Astrocyte (in vitro differentiated cells and primary cell): ENCODE measurements around the gene AUTS2. TPM values are rescaled to one million over a fixed set of nuclear protein-coding genes. Genes with fewer than 3 reads are reported as not detected.
A peak's percentile ranks its signal among the peaks of the same experiment; 100 is the strongest.

ENCODE experiments used
- DNase-seq: peaks from one replicate; pipeline ENCODE4 v3.0.0-alpha.2; 2010; ENCODE audit warnings: low read depth
- FAIRE-seq: peaks from 2 replicates; lab custom pipeline; 2011; peaks lifted over from hg19 to GRCh38; lab: Jason Lieb, UNC
- H2AFZ ChIP-seq: 2 replicates; pipeline ENCODE4 v1.6.0; 2012; ENCODE audit warnings: low read depth, low read length, inconsistent platforms
- H3K27ac ChIP-seq: 2 replicates; pipeline ENCODE4 v1.5.1; 2011; ENCODE audit warnings: low read depth, low read length, inconsistent platforms
- H3K27me3 ChIP-seq: 2 replicates; pipeline ENCODE4 v1.6.0; 2011; ENCODE audit warnings: low read length, inconsistent platforms; ENCODE audit not compliant: insufficient read depth
- H3K36me3 ChIP-seq: 2 replicates; pipeline ENCODE4 v1.5.1; 2011; ENCODE audit warnings: low read length, inconsistent platforms; ENCODE audit not compliant: insufficient read depth
- H3K4me1 ChIP-seq: 2 replicates; pipeline ENCODE4 v1.5.1; 2011; ENCODE audit warnings: low read length, inconsistent platforms; ENCODE audit not compliant: insufficient read depth
- H3K4me2 ChIP-seq: 2 replicates; pipeline ENCODE4 v1.6.0; 2012; ENCODE audit warnings: low read length, inconsistent platforms
- H3K4me3 ChIP-seq: 2 replicates; pipeline ENCODE4 v1.5.1; 2011; ENCODE audit warnings: low read depth, mild to moderate bottlenecking, low read length, inconsistent platforms; ENCODE audit not compliant: insufficient read depth
- H3K79me2 ChIP-seq: 2 replicates; pipeline ENCODE4 v1.6.0; 2012; ENCODE audit warnings: mild to moderate bottlenecking, low read length, inconsistent platforms; ENCODE audit not compliant: insufficient read depth
- H3K9ac ChIP-seq: 2 replicates; pipeline ENCODE4 v1.6.0; 2012; ENCODE audit warnings: mild to moderate bottlenecking, low read length, inconsistent platforms
- H3K9me3 ChIP-seq: 2 replicates; pipeline ENCODE4 v1.5.1; 2012; ENCODE audit warnings: low read depth, mild to moderate bottlenecking, low read length, inconsistent platforms; ENCODE audit not compliant: insufficient read depth
- H4K20me1 ChIP-seq: 2 replicates; pipeline ENCODE4 v1.6.0; 2012; ENCODE audit warnings: low read length, inconsistent platforms; ENCODE audit not compliant: insufficient read depth
- H3K27ac Mint-ChIP-seq: one replicate; pipeline ENCODE4 v1.8.0; 2021; ENCODE audit warnings: mild to moderate bottlenecking, mixed read lengths; ENCODE audit not compliant: unreplicated experiment
- H3K27me3 Mint-ChIP-seq: one replicate; pipeline ENCODE4 v1.8.0; 2021; ENCODE audit warnings: low read depth, mixed read lengths; ENCODE audit not compliant: unreplicated experiment
- H3K36me3 Mint-ChIP-seq: one replicate; pipeline ENCODE4 v1.8.0; 2021; ENCODE audit warnings: low read depth, mixed read lengths; ENCODE audit not compliant: unreplicated experiment
- H3K4me1 Mint-ChIP-seq: one replicate; pipeline ENCODE4 v1.8.0; 2021; ENCODE audit warnings: low read depth, mixed read lengths; ENCODE audit not compliant: unreplicated experiment
- H3K4me3 Mint-ChIP-seq: one replicate; pipeline ENCODE4 v1.8.0; 2021; ENCODE audit warnings: mild to moderate bottlenecking, moderate library complexity, mixed read lengths; ENCODE audit not compliant: unreplicated experiment
- H3K9me3 Mint-ChIP-seq: one replicate; pipeline ENCODE4 v1.8.0; 2021; ENCODE audit warnings: mild to moderate bottlenecking, mixed read lengths; ENCODE audit not compliant: unreplicated experiment
- EZH2 ChIP-seq: IDR thresholded peaks from 2 replicates; pipeline ENCODE4 v1.6.1; 2012; ENCODE audit warnings: mild to moderate bottlenecking, low read length, inconsistent platforms; ENCODE audit not compliant: insufficient read depth
- total RNA-seq: library from RNA; stranded (reverse); gene quantifications from 2 replicates; pipeline ENCODE4 v1.2.1, GENCODE V29; 2021
- TF ChIP-seq, protein P1 (sequence below): IDR thresholded peaks from 2 replicates; pipeline ENCODE4 v1.5.1; 2011; ENCODE audit warnings: low read depth, mild to moderate bottlenecking, inconsistent platforms, low read length, moderate library complexity; ENCODE audit not compliant: insufficient read depth

AUTS2 gene
- total RNA-seq, 1 donor from 2014 or later, result 73.2 TPM

DNA sequence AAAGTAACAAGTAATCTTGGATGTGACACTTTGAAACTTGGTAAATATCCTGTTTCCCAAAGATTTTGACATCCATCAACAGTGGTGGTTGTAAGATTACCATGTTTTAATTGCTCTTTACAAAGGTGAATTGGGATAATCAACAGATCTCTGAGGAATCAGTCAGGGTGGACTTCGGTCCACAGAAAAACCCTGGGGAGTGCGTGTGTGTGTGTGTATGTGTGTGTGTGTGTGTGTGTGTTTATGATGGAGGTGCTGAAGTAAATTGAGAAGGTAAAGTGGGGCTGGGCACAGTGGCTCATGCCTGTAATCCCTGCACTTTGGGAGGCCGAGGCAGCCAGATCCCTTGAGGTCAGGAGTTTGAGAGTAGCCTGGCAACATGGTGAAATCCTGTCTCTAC, 12.0 kb upstream of the AUTS2 start:
- H3K4me1 Mint-ChIP-seq, result no peaks in the 10 kb centered on the region
- Histone ChIP-seq H4K20me1 (no peaks in the 10 kb centered on the region), H3K4me3 (no peak overlapping the region), H3K79me2 (no peaks in the 10 kb centered on the region), H3K27ac (no peak overlapping the region), H3K9me3 (no peaks in the 10 kb centered on the region), H3K27me3 (no peaks in the 10 kb centered on the region), H2AFZ (no peak overlapping the region), H3K4me2 (no peak overlapping the region), H3K9ac (no peak overlapping the region), H3K4me1 (no peaks in the 10 kb centered on the region), H3K36me3 (no peaks in the 10 kb centered on the region)
- H3K27me3 Mint-ChIP-seq, result no peaks in the 10 kb centered on the region
- H3K36me3 Mint-ChIP-seq, result peaks cover 2% of the 10 kb centered on the region
- TF ChIP-seq, protein P1, sequence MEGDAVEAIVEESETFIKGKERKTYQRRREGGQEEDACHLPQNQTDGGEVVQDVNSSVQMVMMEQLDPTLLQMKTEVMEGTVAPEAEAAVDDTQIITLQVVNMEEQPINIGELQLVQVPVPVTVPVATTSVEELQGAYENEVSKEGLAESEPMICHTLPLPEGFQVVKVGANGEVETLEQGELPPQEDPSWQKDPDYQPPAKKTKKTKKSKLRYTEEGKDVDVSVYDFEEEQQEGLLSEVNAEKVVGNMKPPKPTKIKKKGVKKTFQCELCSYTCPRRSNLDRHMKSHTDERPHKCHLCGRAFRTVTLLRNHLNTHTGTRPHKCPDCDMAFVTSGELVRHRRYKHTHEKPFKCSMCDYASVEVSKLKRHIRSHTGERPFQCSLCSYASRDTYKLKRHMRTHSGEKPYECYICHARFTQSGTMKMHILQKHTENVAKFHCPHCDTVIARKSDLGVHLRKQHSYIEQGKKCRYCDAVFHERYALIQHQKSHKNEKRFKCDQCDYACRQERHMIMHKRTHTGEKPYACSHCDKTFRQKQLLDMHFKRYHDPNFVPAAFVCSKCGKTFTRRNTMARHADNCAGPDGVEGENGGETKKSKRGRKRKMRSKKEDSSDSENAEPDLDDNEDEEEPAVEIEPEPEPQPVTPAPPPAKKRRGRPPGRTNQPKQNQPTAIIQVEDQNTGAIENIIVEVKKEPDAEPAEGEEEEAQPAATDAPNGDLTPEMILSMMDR, result no peak
- TF ChIP-seq EZH2, result no peak
- no peak for DNase-seq
- peak overlapping the region; percentile 34 for H3K27ac Mint-ChIP-seq
- H3K9me3 Mint-ChIP-seq, result peaks cover 3% of the 10 kb centered on the region
- no peak overlapping the region for H3K4me3 Mint-ChIP-seq
- FAIRE-seq, result no peak

DNA sequence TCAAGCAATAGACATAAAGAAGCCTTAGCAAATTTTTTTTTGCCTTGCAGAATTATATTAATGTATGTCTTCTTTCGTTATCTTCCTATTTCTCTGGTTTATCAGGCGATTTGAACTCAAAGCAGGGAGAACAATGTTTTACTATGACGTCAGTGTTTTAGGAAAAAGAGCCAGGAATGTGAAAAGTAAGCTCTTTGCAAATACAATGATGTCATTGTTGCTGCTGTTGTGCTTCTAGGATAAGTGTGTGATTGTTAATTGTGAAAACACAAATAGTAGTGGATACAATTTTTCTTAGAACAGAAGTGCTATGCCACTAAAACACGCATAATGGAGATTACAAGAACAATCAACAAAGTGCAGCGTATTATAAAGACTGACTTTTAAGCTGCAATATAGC, 9.5 kb upstream of the AUTS2 start:
- Histone ChIP-seq H3K79me2 (no peaks in the 10 kb centered on the region), H3K9ac (no peak overlapping the region), H3K9me3 (no peaks in the 10 kb centered on the region), H3K27ac (no peak overlapping the region), H3K4me2 (no peak overlapping the region), H2AFZ (no peak overlapping the region), H4K20me1 (no peaks in the 10 kb centered on the region), H3K4me1 (no peaks in the 10 kb centered on the region), H3K4me3 (no peak overlapping the region), H3K27me3 (peaks cover 2% of the 10 kb centered on the region), H3K36me3 (no peaks in the 10 kb centered on the region)
- Mint-ChIP-seq H3K4me3 (no peak overlapping the region), H3K4me1 (no peaks in the 10 kb centered on the region), H3K36me3 (peaks cover 2% of the 10 kb centered on the region), H3K9me3 (peaks cover 3% of the 10 kb centered on the region), H3K27me3 (peaks cover 4% of the 10 kb centered on the region), H3K27ac (no peak overlapping the region)
- FAIRE-seq, result no peak
- TF ChIP-seq EZH2, result no peak
- TF ChIP-seq, protein P1, result no peak
- no peak for DNase-seq

DNA sequence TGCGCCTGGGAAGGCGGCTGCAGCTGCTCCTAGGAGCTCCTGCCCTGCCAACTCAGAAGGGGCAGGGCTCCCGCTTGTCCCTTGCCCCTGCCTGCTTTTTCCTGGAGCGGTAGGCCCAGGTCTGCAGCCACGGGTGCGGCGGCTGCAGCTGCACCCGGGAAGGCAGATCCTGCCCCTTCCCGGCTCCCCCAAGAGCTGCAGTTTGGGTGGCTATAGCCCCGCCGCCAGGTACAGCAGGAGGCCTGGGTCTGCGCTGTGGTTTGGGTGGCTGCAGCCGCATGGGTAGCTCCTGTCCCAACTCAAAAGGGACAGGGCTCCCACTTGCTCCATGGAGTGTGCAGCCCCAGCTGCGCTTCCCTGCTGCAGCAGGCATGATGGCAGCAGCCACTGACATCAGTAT, 6.5 kb upstream of the AUTS2 start:
- H4K20me1 ChIP-seq, result no peaks in the 10 kb centered on the region
- H3K27me3 ChIP-seq, result peaks cover 5% of the 10 kb centered on the region
- no peaks in the 10 kb centered on the region for H3K9me3 ChIP-seq
- no peak overlapping the region for H3K27ac ChIP-seq
- Mint-ChIP-seq H3K4me1 (no peaks in the 10 kb centered on the region), H3K9me3 (peaks cover 3% of the 10 kb centered on the region), H3K27me3 (peaks cover 9% of the 10 kb centered on the region), H3K27ac (no peak overlapping the region), H3K36me3 (peaks cover 2% of the 10 kb centered on the region), H3K4me3 (no peak overlapping the region)
- no peaks in the 10 kb centered on the region for H3K36me3 ChIP-seq
- H3K79me2 ChIP-seq, result no peaks in the 10 kb centered on the region
- no peak for DNase-seq
- H3K4me2 ChIP-seq, result no peak overlapping the region
- no peak overlapping the region for H3K9ac ChIP-seq
- H2AFZ ChIP-seq, result no peak overlapping the region
- TF ChIP-seq EZH2, result no peak
- TF ChIP-seq, protein P1, result no peak
- H3K4me3 ChIP-seq, result no peak overlapping the region
- H3K4me1 ChIP-seq, result no peaks in the 10 kb centered on the region
- no peak for FAIRE-seq
